Smooth muscle cell (in vitro differentiated cells): ENCODE data around the gene BICD1. TPM values are rescaled to one million over a fixed set of nuclear protein-coding genes. Genes with fewer than 3 reads are reported as not detected.

Experiments used
- DNase-seq: peaks from one replicate; lab custom pipeline; 2025; ENCODE audit not compliant: unreplicated experiment; lab: John Stamatoyannopoulos, UW
- H2AFZ ChIP-seq: fragments of 200-600 bp; sonication (generic); 2 replicates; pipeline ENCODE4 v1.6.0; 2016; ENCODE audit warnings: antibody characterized with exemption, low read depth, mild to moderate bottlenecking
- H3F3A ChIP-seq: fragments of 200-600 bp; sonication (generic); 2 replicates; pipeline ENCODE4 v1.6.0; 2017; ENCODE audit warnings: antibody characterized with exemption, low read depth
- H3K27ac ChIP-seq: fragments of 200-600 bp; sonication (generic); 2 replicates; pipeline ENCODE4 v1.5.1; 2016; ENCODE audit warnings: low read depth, mild to moderate bottlenecking
- H3K27me3 ChIP-seq: fragments of 200-600 bp; sonication (generic); 2 replicates; pipeline ENCODE4 v1.6.1; 2016; ENCODE audit warnings: low read depth, mild to moderate bottlenecking
- H3K36me3 ChIP-seq: fragments of 200-600 bp; sonication (generic); 2 replicates; pipeline ENCODE4 v1.5.1; 2016; ENCODE audit warnings: low read depth
- H3K4me1 ChIP-seq: fragments of 200-600 bp; sonication (generic); 2 replicates; pipeline ENCODE4 v1.5.1; 2016; ENCODE audit warnings: low read depth
- H3K4me2 ChIP-seq: fragments of 200-600 bp; sonication (generic); 2 replicates; pipeline ENCODE4 v1.6.0; 2016; ENCODE audit warnings: mild to moderate bottlenecking
- H3K4me3 ChIP-seq: fragments of 200-600 bp; sonication (generic); 2 replicates; pipeline ENCODE4 v1.5.1; 2016; ENCODE audit warnings: mild to moderate bottlenecking
- H3K79me2 ChIP-seq: fragments of 200-600 bp; sonication (generic); 2 replicates; pipeline ENCODE4 v1.6.0; 2016; ENCODE audit warnings: low read depth, mild to moderate bottlenecking
- H3K9ac ChIP-seq: fragments of 200-600 bp; sonication (generic); 2 replicates; pipeline ENCODE4 v1.6.0; 2016; ENCODE audit warnings: low read depth
- H3K9me3 ChIP-seq: fragments of 200-600 bp; sonication (generic); replicated peaks from 2 replicates; pipeline ENCODE4 v1.5.1; 2016; ENCODE audit warnings: low read depth
- H4K20me1 ChIP-seq: fragments of 200-600 bp; sonication (generic); 2 replicates; pipeline ENCODE4 v1.6.0; 2016; ENCODE audit warnings: low read depth
- CTCF ChIP-seq: fragments of 200-600 bp; sonication (generic); IDR thresholded peaks from 2 replicates; pipeline ENCODE4 v1.5.1; 2017; ENCODE audit warnings: borderline replicate concordance, mild to moderate bottlenecking, antibody characterized with exemption; ENCODE audit not compliant: insufficient read depth, poor library complexity, severe bottlenecking
- WGBS: methylation state at CpG from one replicate; pipeline ENCODE4 v1.1.7; 2016; ENCODE audit warnings: low lambda C conversion rate; 5-methylcytosine and 5-hydroxymethylcytosine counted together
- polyA plus RNA-seq: library from polyadenylated mRNA; unstranded; fragments of >200 nt; fragmentation: Nextera tagmentation; extraction: Ambion mirVana; gene quantifications from 2 replicates; pipeline ENCODE4 v1.2.1, GENCODE V29; 2016
- total RNA-seq: library from RNA; depleted of rRNA; stranded (reverse); fragments of >200 nt; gene quantifications from 2 replicates; pipeline ENCODE4 v1.2.3, GENCODE V29; 2014

The BICD1 gene
- total and polyA plus RNA-seq, 2 experiments from 2014 or later: 6.5 to 11.5 TPM

DNA sequence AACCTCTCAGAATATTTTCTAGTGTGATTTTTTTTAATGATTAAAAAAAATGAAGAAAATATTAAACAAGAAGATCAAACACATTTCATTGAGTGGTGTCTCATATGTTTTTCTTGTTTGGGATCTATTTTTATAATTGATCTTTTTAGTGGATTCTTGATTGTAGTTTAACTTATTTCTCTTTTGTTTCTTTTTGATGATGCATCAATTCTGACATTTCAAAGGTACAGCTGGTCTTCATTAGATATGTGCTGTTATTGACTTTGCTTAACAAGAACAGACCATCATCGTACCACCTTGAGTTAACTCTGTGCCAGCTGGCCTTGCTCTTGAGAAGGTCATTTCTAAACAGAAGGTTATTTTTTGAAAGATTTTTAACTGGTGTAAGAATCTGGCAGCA, 246.9 kb downstream of the BICD1 start:
- Histone ChIP-seq H3K27ac (no peak overlapping the region), H3F3A (no peaks in the 10 kb centered on the region), H3K9me3 (no peaks in the 10 kb centered on the region), H3K4me3 (no peak overlapping the region), H3K4me2 (no peak overlapping the region), H3K9ac (no peak overlapping the region), H2AFZ (no peak overlapping the region), H3K79me2 (no peaks in the 10 kb centered on the region), H3K27me3 (no peaks in the 10 kb centered on the region), H3K4me1 (no peaks in the 10 kb centered on the region), H4K20me1 (no peaks in the 10 kb centered on the region), H3K36me3 (no peaks in the 10 kb centered on the region)
- DNase-seq: no peak
- WGBS: 91% methylated on average over 1 of the region's 1 CpG
- TF ChIP-seq CTCF: no peak

GRCh38 chr12:32357601-32358249, 251.1 kb downstream of the BICD1 start:
- H3K27me3 ChIP-seq: no peaks in the 10 kb centered on the region
- no peaks in the 10 kb centered on the region for H3K9me3 ChIP-seq
- H3K27ac ChIP-seq: no peak overlapping the region
- no peak overlapping the region for H3K4me2 ChIP-seq
- WGBS: 97% methylated on average over 8 of the region's 8 CpGs
- H3F3A ChIP-seq: no peaks in the 10 kb centered on the region
- H3K36me3 ChIP-seq: no peaks in the 10 kb centered on the region
- no peak overlapping the region for H2AFZ ChIP-seq
- no peaks in the 10 kb centered on the region for H3K79me2 ChIP-seq
- DNase-seq: no peak
- TF ChIP-seq CTCF: no peak
- no peaks in the 10 kb centered on the region for H3K4me1 ChIP-seq
- H4K20me1 ChIP-seq: no peaks in the 10 kb centered on the region
- H3K4me3 ChIP-seq: no peak overlapping the region
- no peak overlapping the region for H3K9ac ChIP-seq

- no peak overlapping the region for H3K4me2 ChIP-seq
- DNase-seq: no peak
- H3F3A ChIP-seq: no peaks in the 10 kb centered on the region
- no peaks in the 10 kb centered on the region for H3K27me3 ChIP-seq
- no peaks in the 10 kb centered on the region for H4K20me1 ChIP-seq
- H2AFZ ChIP-seq: no peak overlapping the region
- no peaks in the 10 kb centered on the region for H3K79me2 ChIP-seq
- H3K9ac ChIP-seq: no peak overlapping the region
- H3K4me3 ChIP-seq: no peak overlapping the region
- H3K36me3 ChIP-seq: no peaks in the 10 kb centered on the region
- H3K4me1 ChIP-seq: no peaks in the 10 kb centered on the region
- no peak for TF ChIP-seq CTCF
- no peak overlapping the region for H3K27ac ChIP-seq
- H3K9me3 ChIP-seq: no peaks in the 10 kb centered on the region
- WGBS: 90% methylated on average over 6 of the region's 6 CpGs
Measured at GRCh38 chr12:32360956-32361355, 254.3 kb downstream of the BICD1 start.

DNA sequence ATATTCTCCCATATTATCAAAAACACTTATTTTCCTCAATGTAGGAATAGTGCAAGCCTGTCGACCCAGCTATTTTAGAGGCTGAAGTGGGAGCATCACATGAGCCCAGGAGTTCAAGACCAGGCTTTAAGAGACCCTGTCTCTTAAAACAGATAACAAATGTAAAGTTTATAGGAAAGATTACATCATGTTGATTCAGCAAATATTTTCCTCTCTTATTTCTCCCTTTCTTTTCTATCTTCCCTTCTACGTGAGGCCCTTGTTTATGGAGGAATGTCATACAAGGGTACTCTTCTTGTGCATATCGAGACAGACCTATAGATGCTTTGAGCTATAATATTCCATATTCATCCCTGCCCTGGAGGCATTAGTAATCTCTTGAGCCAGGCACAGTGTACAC, 256.2 kb downstream of the BICD1 start:
- no peaks in the 10 kb centered on the region for H3K27me3 ChIP-seq
- no peaks in the 10 kb centered on the region for H4K20me1 ChIP-seq
- no peaks in the 10 kb centered on the region for H3F3A ChIP-seq
- H3K4me2 ChIP-seq: no peak overlapping the region
- no peak for TF ChIP-seq CTCF
- no peaks in the 10 kb centered on the region for H3K4me1 ChIP-seq
- WGBS: 80% methylated on average over 3 of the region's 3 CpGs
- no peaks in the 10 kb centered on the region for H3K79me2 ChIP-seq
- no peak overlapping the region for H3K27ac ChIP-seq
- H3K4me3 ChIP-seq: no peak overlapping the region
- H3K36me3 ChIP-seq: no peaks in the 10 kb centered on the region
- H3K9me3 ChIP-seq: no peaks in the 10 kb centered on the region
- H3K9ac ChIP-seq: no peak overlapping the region
- no peak for DNase-seq
- H2AFZ ChIP-seq: no peak overlapping the region
